ENCODE measurements around the gene HSPA4. TPM values are rescaled to one million over a fixed set of nuclear protein-coding genes. Genes with fewer than 3 reads are reported as not detected.
"Not testable (repeated sequence)": the region's sequence is repeated elsewhere in the genome, so short reads cannot be mapped to it uniquely, and the experiment has no call there.

HSPA4 gene
- 39.9 TPM for total RNA-seq

DNA sequence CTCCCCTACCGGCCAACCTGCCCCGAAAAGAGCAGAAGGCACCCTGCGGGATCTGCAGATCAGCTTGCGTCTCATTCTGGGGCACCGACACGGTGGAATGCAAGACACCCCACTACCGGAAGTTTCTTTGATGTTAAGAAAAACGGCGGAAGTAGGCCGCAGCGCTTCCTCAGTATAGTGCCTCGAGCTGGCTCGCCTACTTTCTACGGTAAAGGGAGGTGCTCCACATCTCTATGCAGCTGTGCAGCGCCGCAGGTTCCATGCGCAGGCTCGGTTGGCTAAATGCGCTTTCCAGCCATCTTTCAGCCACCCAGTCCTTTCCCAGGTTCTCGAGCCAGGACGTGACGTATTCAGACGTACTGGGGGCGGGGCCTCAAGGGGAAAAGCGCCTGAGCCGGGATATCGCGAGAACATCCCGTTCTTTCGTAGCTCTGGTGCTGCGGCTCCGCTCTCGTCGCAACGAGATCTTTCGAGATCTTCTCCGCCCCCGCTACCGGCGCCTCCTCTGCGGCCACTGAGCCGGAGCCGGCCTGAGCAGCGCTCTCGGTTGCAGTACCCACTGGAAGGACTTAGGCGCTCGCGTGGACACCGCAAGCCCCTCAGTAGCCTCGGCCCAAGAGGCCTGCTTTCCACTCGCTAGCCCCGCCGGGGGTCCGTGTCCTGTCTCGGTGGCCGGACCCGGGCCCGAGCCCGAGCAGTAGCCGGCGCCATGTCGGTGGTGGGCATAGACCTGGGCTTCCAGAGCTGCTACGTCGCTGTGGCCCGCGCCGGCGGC lies at the start of gene HSPA4:
TSS of gene HSPA4 (plus strand) at position 472 of the 775 bp plus-strand sequence. CDS start at position 710, 238 bp downstream.
- Histone ChIP-seq H3K9me3 (ENCODE audit: low read depth, low read length) (no peaks in the 10 kb centered on the region), H3K4me3 (ENCODE audit: low read length) (peak within 1 kb of the TSS; percentile 73), H3K4me1 (ENCODE audit: insufficient read depth, low read length) (peaks cover 36% of the 10 kb centered on the region), H3K27me3 (ENCODE audit: insufficient read depth, low read length) (no peaks in the 10 kb centered on the region)

DNA sequence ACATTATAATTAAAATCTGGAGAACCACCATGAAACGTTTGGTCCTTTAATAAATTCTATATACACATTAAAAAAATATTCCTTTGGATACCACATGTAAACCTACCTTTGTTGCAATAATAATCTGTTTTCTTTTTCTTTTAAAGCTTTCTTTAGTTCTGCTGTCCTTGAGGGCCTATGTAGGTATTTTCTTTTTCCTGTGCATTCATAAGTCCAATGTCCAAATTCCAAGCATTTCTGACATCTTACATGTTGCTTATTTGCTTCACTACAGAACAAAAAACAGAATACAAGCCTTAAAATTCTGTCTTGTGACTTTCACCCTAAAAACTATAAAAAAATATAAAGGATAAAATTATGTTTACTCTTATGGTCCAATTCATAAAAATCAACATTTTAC lies 45.2 kb upstream of the HSPA4 start:
- Histone ChIP-seq H3K4me3 (ENCODE audit: low read length) (no peak overlapping the region), H3K4me1 (ENCODE audit: insufficient read depth, low read length) (no peaks in the 10 kb centered on the region), H3K9me3 (ENCODE audit: low read depth, low read length) (no peaks in the 10 kb centered on the region), H3K27me3 (ENCODE audit: insufficient read depth, low read length) (no peaks in the 10 kb centered on the region)

DNA sequence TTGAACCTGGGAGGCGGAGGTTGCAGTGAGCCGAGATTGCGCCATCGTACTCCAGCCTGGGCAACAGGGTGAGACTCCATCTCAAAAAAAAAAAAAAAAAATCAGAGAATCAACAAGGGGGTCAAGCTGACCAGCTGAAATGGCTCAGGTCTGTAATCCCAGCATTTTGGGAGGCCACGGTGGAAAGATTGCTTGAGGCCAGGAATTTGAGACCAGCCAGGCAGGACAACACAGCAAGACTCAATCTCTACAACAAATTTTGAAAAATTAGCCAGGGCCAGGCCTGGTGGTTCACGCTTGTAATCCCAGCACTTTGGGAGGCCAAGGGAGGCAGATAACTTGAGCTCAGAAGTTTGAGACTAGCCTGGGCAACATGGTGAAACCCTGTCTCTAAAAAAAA lies 43.4 kb upstream of the HSPA4 start:
- H3K27me3 ChIP-seq (ENCODE audit: insufficient read depth, low read length), result not testable (repeated sequence)

DNA sequence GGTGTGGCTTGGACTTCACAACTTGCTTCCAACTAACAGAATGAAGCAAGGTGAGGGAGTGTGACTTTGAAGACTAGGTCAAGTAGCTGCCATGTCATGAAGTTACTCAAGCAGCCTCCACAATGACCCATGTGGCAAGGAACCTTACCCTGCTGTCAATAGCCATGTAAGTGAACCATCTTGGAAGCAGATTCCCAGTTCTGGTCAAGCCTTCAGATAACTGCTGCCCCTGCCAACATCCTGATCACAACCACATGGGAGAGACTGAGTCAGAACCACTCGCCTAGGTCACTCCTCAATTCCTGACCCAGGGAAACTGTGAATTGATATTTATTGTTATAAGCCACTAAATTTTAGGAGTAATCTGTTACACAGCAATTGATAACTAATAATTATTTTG lies 36.3 kb upstream of the HSPA4 start:
- Histone ChIP-seq H3K27me3 (ENCODE audit: insufficient read depth, low read length) (no peaks in the 10 kb centered on the region), H3K4me3 (ENCODE audit: low read length) (no peak overlapping the region), H3K4me1 (ENCODE audit: insufficient read depth, low read length) (no peaks in the 10 kb centered on the region)

More for the DNA sequence above, 43.4 kb upstream of the HSPA4 start:
- H3K4me3 ChIP-seq (ENCODE audit: low read length); H3K4me1 ChIP-seq (ENCODE audit: insufficient read depth, low read length); H3K9me3 ChIP-seq (ENCODE audit: low read depth, low read length): not testable (repeated sequence)

DNA sequence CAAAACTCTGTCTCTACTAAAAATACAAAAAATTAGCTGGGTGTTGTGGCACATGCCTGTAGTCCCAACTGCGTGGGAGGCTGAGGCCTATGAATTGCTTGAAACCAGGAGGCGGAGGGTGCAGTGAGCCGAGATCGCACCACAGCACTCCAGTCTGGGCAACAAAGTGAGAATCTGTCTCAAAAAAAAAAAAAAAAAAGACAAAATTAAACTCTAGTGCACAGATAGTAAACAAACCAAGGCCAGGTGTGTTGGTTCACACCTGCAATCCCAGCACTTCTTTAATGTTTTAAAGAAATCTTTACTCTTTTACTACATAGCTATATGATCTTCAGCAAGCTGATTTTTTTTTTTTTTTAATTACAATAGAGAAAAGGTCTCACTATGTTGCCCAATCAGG lies 33.8 kb upstream of the HSPA4 start:
- H3K4me1 ChIP-seq (ENCODE audit: insufficient read depth, low read length), result no peaks in the 10 kb centered on the region
- H3K9me3 ChIP-seq (ENCODE audit: low read depth, low read length), result no peaks in the 10 kb centered on the region
- no peak overlapping the region for H3K4me3 ChIP-seq (ENCODE audit: low read length)
- no peaks in the 10 kb centered on the region for H3K27me3 ChIP-seq (ENCODE audit: insufficient read depth, low read length)

More for the DNA sequence above, 36.3 kb upstream of the HSPA4 start:
- no peaks in the 10 kb centered on the region for H3K9me3 ChIP-seq (ENCODE audit: low read depth, low read length)

DNA sequence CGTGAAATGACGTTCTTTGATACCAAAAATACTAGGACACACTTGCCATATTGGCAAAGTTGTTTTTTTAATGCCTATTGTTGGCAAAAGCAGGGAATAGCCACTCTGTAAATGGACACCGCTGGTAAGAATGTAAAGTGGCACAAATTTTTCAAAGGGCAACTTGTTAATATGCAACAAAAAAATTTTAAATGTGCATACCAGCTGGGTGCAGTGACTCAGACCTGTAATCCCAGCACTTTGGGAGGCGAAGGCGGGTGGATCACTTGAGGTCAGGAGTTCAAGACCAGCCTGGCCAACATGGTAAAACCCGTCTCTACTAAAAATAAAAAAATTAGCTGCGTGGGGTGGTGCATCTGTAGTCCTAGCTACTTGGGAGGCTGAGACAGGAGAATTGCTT lies 32.3 kb upstream of the HSPA4 start:
- not testable (repeated sequence) for H3K4me3 ChIP-seq (ENCODE audit: low read length); H3K4me1 ChIP-seq (ENCODE audit: insufficient read depth, low read length); H3K9me3 ChIP-seq (ENCODE audit: low read depth, low read length); H3K27me3 ChIP-seq (ENCODE audit: insufficient read depth, low read length)

DNA sequence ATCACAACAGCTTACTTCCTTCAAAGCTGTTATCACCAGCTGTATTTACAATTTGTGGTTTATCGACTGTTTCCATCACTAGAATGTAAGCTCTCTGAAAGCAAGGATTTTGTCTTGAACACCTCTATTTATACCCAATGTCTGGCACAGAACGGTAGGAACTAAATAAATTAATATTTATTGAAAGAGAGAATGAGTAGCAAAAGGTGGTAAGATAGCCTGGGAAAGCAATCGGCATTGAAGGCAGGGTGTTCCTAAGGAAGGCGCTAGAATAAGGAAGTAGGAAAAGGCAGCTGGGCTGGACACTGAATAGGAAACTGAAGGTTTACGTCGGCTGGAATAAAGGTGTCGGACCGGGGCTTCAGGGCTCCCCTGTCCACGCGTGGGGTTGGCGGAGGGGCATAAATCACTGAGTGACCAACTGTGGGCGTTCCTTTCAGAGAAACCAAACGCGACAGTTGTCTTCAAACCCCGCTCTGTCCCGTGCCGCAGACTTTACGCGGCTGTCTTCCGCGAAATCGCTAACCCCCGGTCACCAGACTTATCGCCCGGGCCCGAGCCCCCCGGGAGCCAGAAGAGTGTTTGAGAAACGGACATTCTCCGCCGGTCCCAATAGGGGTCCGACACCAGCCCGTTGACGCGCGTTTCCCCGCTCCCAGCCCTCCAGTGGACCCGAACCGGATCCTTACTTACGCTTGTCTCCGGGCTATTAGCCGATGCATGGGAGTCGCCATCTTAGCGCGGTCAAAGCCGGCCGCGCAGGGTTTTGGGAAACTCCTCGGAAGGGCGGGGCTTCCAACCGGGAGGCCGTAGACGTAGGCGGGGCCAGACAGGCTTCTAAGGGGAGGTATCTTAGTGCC lies 25.8 kb upstream of the HSPA4 start, which contains the start of gene ZCCHC10:
TSS of gene ZCCHC10 (minus strand) at position 746 of the 860 bp plus-strand sequence. CDS start at position 734, 12 bp downstream.
- no peaks in the 10 kb centered on the region for H3K9me3 ChIP-seq (ENCODE audit: low read depth, low read length)
- H3K4me3 ChIP-seq (ENCODE audit: low read length), result peak within 1 kb of the TSS; percentile 97
- no peaks in the 10 kb centered on the region for H3K27me3 ChIP-seq (ENCODE audit: insufficient read depth, low read length)
- H3K4me1 ChIP-seq (ENCODE audit: insufficient read depth, low read length), result peaks cover 17% of the 10 kb centered on the region

DNA sequence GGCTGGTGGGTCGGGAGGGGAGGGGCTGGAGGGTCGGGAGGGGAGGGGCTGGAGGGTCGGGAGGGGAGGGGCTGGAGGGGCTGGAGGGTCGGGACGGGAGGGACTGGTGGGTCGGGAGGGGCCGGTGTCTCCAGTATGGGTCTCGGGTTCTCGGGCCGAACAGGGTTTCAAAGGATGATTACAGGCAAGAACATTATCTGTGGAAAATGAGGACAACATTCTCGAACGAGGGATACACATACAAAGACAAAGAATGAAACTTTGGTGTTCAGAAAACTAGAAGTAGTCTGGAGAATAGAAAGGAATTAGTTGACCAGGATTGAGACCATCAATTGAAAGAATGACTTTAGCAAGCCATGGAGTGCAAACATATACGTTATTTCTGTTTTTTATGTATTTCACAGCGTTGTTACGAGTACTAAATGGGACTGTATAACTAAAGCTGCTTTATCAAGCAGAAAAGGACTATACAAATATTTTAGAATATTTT lies 25.1 kb upstream of the HSPA4 start:
- Histone ChIP-seq H3K4me3 (ENCODE audit: low read length) (peak overlapping the region; percentile 97), H3K9me3 (ENCODE audit: low read depth, low read length) (no peaks in the 10 kb centered on the region), H3K27me3 (ENCODE audit: insufficient read depth, low read length) (no peaks in the 10 kb centered on the region), H3K4me1 (ENCODE audit: insufficient read depth, low read length) (peaks cover 17% of the 10 kb centered on the region)

DNA sequence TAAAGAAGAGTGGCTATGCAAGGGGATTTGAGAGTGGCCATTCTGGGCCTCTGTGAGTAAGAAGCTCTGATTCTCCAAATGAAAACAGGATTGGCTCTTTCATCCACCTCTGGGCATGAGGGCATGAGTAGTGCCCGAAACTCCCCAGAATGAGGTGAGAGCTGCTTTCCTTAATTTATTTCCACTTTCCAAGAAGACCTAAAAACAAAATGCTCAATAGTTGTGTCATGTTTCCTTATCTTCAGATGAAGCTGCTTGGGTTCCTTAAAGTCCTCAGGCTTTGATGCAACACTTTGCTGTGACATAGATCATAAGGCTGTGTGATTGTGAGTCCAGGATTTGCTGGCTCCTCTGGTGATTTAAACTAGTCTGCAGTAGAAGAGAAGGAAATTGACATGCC lies 22.4 kb upstream of the HSPA4 start:
- Histone ChIP-seq H3K27me3 (ENCODE audit: insufficient read depth, low read length) (no peaks in the 10 kb centered on the region), H3K4me1 (ENCODE audit: insufficient read depth, low read length) (peaks cover 34% of the 10 kb centered on the region), H3K4me3 (ENCODE audit: low read length) (no peak overlapping the region), H3K9me3 (ENCODE audit: low read depth, low read length) (no peaks in the 10 kb centered on the region)

DNA sequence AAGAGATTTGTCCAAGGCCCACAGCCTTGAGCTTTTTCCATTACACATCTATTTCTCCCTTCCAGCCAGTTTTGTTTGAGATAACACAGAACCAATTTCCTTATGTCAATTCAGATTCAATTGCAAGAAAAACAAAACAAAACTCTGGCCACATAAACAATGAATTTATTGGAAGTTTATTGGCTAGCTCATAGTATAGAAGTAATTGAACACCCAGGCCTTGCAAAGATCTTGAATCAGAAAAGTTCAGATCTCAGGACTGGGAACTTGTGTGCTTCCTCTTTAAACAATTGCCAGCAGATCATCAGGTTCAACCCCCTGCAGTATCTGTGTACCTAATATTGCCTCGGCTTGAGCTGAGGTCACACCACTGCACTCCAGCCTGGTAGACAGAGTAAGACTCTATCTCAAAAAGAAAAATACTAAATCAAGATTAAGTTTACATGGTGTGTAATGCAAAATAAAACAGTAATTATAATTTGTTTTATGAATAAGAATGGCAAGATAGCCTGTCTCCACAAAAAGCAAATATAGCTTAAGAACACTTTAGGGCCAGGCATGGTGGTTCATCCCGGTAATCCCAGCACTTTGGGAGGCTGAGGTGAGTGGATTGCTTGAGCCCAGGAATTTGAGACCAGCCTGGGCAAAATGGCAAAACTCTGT lies 21.3 kb upstream of the HSPA4 start:
- no peaks in the 10 kb centered on the region for H3K9me3 ChIP-seq (ENCODE audit: low read depth, low read length)
- H3K4me1 ChIP-seq (ENCODE audit: insufficient read depth, low read length), result peaks cover 28% of the 10 kb centered on the region
- H3K27me3 ChIP-seq (ENCODE audit: insufficient read depth, low read length), result no peaks in the 10 kb centered on the region
- H3K4me3 ChIP-seq (ENCODE audit: low read length), result no peak overlapping the region

DNA sequence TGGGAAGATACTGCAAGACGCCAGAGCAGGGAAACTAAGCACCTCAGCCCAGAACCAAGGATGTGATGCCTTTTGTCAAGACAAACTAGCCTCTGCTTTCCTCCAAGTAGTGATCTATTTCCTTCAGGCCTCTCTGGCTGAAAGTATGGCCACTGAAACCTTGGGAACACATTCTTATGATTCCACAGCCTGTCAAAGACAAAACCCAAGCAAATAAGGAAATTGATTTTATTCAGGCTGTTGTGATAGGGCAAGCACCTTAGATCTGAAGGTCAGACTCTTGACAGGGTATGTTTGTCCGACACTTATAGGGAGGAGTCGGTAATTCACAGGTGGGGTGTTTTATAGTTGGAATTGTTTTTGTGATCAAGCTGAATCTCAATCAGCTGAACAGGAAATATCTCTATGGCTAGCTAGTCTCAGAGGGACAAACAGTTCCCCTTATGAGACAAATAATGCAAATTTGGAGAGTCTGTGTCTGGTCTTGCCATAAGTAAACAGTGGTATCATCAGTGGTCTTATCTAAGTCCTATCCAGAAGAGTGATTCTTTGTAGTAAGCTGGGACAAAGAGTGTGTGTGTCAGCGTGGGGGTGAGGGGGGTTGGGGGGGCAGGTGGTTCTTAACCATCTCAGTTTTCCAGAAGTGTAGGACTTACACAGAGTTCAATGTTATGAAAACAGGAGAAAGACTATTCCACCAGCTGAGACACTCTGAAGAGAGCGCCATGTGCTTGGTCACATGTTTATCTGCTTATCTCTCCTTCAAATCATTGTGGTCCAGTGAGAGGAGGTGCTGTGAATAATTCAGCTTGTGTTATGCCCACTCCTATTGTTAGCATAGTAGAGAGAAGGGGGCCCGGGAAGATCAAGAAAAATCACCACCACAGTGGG lies 18.7 kb upstream of the HSPA4 start:
- Histone ChIP-seq H3K4me3 (ENCODE audit: low read length) (no peak overlapping the region), H3K27me3 (ENCODE audit: insufficient read depth, low read length) (no peaks in the 10 kb centered on the region), H3K4me1 (ENCODE audit: insufficient read depth, low read length) (peaks cover 24% of the 10 kb centered on the region), H3K9me3 (ENCODE audit: low read depth, low read length) (no peaks in the 10 kb centered on the region)

DNA sequence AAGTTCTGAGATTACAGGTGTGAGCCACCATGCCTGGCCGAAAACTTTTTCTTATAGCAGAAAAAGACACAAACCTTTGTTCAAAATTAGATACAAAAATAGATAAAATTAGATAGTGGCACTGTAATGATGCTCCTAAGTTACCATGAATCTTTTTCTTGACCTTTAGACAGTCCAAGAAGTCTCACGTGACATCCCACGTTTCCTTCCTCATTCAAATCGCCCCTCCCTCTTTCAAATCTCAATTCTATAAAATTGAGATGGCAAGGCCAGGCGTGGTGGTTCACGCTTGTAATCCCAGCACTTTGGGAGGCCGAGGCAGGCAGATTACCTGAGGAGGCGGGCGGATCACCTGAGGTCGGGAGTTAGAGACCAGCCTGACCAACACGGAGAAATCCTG lies 17.7 kb upstream of the HSPA4 start:
- no peak overlapping the region for H3K4me3 ChIP-seq (ENCODE audit: low read length)
- no peaks in the 10 kb centered on the region for H3K27me3 ChIP-seq (ENCODE audit: insufficient read depth, low read length)
- peaks cover 24% of the 10 kb centered on the region for H3K4me1 ChIP-seq (ENCODE audit: insufficient read depth, low read length)
- H3K9me3 ChIP-seq (ENCODE audit: low read depth, low read length), result no peaks in the 10 kb centered on the region

DNA sequence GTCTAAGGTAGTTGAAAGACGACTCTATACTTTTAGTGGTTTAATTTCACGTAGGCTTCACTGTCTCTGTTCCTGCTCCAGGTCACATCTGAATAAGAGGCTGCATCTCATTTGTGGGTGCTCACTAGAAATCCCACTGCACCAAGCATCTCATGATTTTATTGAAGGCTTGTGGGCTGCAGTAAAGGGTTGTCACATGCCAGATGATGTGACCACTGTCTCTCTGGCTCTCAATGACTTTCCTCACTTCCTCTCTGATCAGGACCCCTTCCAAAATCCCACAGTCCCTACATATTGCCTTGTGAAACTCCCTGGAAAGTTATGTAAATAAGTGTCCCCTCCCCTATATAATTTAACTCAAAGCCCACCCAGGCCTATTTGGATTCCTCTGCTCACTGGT lies 16.6 kb upstream of the HSPA4 start:
- peaks cover 24% of the 10 kb centered on the region for H3K4me1 ChIP-seq (ENCODE audit: insufficient read depth, low read length)
- no peak overlapping the region for H3K4me3 ChIP-seq (ENCODE audit: low read length)
- H3K27me3 ChIP-seq (ENCODE audit: insufficient read depth, low read length), result no peaks in the 10 kb centered on the region
- no peaks in the 10 kb centered on the region for H3K9me3 ChIP-seq (ENCODE audit: low read depth, low read length)

DNA sequence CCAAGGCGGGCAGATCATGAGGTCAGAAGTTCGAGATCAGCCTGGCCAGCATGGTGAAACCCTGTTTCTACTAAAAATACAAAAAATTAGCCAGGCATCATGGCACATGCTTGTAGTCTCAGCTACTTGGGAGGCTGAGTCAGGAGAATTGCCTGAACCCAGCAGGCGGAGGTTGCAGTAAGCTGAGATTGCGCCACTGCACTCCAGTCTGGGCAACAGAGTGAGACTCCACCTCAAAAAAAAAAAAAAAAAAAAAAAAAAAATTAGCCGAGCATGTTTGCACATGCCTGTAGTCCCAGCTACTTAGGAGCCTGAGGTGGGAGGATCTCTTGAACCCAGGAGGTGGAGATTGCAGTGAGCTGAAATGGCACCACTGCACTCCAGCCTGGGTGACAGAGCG lies 15.1 kb upstream of the HSPA4 start:
- not testable (repeated sequence) for H3K9me3 ChIP-seq (ENCODE audit: low read depth, low read length); H3K4me3 ChIP-seq (ENCODE audit: low read length); H3K27me3 ChIP-seq (ENCODE audit: insufficient read depth, low read length)
- H3K4me1 ChIP-seq (ENCODE audit: insufficient read depth, low read length), result peaks cover 24% of the 10 kb centered on the region
